Measurements from ENCODE around the gene COL6A3.

Gene COL6A3

DNA sequence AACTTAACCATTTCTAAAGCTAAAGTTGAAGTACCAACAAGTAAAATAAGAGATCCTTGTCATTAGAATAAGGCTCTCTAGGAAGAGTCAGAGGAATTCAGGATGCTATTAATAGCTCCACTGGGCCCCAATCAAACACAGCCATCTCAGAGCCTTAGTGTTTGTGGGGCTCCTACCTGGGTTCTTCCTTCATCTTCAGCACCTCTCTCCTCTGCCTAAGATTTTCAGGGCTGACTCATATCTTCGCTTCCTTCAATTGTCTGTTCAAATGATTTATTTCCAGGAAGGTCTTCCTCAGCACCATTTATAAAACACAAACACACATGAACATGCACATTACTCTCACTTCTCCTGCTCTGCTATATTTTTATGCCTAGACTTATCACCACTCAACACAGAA, 119.5 kb downstream of the COL6A3 start:
- DNase-seq (ENCODE audit: low spot score), result no peak

DNA sequence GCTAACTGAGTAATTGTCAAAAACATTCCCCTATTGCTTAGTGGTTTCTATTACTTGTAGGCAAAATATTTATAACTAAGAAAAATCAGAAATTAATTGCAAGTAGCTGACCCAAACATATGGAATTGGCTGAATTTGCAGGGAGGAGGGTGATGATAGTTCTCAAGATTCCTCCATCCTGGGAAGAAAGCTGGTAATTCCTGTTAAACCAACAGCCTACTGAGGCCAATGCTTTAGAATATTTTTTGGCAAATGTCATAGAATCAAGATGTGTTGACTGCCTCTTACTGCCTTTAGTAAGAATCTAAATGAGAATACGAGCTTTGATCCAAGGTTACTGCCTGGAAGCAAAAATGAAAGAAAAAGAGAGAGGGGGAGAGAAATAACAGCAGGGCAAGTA, 120.0 kb downstream of the COL6A3 start:
- no peak for DNase-seq (ENCODE audit: low spot score)

DNA sequence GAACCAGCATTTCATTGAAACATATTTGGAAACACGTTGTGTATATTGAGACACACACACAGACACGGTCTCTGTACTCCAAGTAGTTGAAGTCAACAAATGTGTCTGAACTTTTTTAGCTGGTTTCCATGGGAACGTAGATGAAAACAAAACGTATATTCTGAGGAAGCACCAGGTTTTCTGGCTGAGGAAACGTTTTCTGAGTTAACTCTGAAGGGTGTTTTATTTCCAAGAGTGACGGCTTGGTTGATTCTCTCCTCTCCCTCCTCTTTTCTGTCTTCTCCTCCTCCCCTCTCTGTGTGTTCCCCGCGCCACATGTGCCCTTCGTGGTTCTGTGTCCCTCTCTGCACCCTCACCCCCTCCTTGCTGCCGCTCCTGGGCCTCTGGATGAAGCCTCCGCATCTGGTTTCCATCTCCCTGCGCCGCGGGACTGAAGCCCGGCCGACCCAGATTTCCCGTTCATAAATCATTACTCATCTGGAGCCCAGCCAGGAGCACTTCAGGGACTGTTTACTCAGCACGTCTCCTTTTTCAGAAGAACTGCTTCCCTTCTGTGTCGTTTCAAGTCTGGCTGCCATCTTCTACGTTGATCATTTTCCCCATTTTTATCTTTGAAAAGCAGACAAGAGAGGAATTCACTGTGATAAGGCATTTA, 122.7 kb downstream of the COL6A3 start:
- peak; percentile 83 for DNase-seq (ENCODE audit: low spot score)

DNA sequence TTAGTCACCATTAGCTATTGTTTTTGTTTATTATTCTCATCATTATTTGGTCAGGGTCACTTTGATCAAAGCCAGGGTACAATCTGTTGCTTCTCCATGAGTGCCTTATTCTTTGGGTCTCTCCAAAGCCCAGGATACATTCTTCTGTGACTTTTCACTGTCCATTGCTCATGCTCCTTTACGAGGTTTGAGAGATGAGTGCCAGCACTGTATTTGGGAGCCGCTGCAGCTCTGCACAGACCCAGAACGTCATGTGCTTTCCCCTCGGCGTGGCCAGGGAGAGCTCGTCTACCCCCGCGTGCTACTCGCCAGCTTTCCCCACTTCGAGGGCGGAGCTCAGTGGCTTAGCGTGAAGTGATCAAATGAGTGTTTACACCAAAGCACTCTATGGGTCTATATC, 123.7 kb downstream of the COL6A3 start:
- no peak for DNase-seq (ENCODE audit: low spot score)

DNA sequence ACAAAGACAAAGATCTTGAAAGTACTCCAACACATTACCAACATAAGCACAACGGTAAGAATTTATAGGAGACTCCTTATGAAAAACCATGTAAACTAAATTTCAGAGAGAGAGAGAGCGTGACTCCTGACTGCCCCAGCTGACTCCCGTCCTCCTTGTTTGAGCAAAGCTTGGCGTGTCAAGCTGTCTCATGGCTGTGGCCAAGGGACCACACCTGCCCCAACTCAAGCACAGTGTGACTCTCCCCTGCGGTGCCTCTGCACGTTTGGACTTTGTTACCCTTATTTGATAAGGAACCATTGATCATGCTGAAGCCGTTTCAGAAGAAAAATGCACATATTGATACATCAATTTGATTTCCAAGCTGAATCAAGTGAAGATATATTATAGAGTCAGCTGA, 124.8 kb downstream of the COL6A3 start:
- no peak for DNase-seq (ENCODE audit: low spot score)

DNA sequence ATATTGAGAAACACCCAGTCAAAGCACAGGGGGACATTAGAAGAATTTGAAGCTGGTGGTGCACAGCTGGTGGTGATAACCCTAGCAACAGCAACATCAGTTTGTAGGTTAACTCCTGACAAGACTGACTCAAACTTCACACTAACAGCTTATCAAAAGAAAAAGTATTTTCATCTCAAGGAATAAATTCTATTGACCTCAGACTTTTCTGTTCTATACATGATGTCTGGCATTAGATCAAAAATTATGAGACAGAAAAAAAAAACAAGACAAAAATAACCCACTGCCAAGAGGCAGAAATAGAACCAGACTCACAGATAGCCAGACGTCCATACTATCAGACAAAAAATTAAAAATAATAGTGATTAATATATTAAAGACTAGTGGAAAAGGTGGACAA, 126.1 kb downstream of the COL6A3 start:
- DNase-seq (ENCODE audit: low spot score), result no peak

DNA sequence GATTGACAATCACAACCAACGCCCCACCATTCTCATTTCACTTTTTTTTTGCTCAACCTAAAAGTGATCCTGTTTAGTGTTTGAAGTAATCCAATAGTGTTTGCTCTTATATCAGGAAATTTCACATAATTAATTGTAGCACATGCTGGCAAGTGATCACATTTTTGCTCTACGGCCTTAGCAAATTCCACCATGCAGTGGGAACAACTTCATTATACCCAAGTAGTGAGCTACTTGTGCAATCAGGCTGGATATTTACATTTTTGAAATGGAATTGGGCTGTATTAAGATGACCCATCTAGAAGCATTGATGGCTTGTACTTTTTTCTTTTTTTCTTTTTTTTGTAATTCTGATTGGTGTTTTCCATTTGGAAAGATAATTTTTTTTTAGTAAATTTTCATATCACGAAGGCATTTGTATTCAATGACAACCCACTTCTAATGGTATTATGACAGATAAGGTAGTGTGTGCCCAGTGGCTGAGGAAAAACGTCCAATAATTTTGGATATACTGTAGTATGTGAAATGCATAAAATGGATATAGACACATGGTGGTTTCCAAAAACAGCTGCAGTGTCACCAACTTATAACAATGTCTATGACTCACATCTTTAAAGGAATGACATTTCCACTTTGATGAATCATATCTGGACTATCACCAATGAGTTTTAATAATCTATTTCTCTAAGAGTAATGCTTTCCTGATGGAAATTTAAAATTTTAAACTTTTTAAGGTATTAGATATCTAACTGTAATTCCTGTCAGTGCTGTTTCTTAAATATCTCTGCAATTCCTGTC, 130.6 kb downstream of the COL6A3 start:
- DNase-seq (ENCODE audit: low spot score), result peak; percentile 30

DNA sequence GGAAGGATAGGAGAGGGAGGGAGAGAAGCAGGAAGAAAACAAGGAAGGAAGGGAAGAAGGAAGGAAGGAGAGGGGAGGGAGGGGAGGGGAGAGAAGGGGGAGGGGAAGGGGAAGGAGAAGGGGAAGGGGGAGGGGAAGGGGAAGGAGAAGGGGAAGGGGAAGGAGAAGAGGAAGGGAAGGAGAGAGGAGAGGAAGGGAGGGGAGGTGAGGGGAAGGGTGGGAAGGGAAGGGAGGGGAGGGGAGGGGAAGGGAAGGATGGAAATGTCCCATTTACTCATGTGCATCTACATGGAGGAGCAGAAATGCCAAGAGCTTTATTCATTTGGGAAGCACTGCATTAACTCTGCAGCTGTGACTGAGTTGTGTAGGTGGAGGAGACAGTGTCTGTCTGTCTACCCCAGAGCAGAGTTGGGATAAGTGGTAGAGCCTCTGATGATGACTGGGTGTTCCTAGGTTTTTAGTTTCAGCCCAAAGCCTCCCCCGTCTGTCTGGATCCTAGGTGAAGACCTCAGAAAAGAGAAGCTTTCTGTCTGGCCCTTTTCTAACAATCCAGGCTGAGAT, 131.3 kb downstream of the COL6A3 start:
- DNase-seq (ENCODE audit: low spot score), result no peak

DNA sequence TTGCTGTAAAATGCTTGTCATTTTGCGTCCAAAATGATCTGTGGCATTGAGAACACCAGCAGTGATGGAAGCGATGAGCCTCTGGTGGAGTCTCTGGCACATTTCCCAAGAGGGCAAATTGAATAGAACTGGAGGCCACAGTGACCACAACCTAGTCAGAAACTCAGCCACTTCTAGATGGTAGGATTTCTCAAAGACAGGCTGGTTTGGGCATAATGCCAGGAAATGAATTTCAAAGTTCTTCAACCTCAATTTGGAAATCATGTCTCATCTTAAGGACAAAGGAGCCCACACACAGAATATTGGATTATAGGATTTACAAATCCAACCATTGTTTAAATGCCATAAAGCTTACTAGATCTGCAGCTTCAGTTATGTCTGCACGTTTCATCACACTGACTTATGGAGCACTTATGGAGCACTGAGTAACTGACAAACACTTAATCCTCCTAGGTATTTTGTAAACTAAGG, 132.1 kb downstream of the COL6A3 start:
- DNase-seq (ENCODE audit: low spot score), result peak; percentile 18

DNA sequence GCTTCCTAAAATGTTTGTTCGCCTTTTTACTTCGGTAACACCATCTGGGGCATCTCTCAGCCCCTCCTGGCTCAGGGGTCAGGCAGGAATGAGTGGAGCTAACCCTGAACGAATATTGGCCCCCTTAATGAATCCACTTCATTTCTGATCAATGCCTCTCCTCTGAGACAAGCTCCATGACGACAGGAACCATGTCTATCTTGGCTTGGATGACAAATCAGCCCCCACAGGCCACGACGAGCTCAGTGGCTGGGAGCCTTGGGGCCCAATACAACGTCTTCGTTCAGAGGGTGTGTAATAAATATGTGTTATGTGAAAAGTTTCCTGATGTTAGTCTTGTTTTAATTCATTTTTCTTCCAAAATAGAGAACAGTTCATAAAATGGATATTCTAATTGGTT, 133.0 kb downstream of the COL6A3 start:
- no peak for DNase-seq (ENCODE audit: low spot score)

DNA sequence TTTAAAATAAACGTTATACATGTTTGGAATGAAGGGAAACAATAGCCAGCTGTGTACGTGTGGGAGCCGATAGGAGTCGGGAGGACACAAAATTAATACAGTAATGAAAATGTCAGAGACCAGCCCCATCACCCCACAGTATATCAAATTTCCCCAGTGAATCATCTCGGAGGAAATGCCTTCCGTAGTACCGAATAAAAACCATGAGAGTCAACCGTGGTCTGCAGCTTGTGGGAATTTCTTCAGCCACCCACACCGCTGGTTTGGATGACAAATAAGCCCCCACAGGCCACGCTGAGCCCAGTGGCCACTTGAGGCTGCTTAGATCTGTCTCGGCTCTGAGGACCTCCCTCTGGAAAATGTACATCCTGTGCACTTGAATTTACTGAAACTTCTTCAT, 133.7 kb downstream of the COL6A3 start:
- no peak for DNase-seq (ENCODE audit: low spot score)

DNA sequence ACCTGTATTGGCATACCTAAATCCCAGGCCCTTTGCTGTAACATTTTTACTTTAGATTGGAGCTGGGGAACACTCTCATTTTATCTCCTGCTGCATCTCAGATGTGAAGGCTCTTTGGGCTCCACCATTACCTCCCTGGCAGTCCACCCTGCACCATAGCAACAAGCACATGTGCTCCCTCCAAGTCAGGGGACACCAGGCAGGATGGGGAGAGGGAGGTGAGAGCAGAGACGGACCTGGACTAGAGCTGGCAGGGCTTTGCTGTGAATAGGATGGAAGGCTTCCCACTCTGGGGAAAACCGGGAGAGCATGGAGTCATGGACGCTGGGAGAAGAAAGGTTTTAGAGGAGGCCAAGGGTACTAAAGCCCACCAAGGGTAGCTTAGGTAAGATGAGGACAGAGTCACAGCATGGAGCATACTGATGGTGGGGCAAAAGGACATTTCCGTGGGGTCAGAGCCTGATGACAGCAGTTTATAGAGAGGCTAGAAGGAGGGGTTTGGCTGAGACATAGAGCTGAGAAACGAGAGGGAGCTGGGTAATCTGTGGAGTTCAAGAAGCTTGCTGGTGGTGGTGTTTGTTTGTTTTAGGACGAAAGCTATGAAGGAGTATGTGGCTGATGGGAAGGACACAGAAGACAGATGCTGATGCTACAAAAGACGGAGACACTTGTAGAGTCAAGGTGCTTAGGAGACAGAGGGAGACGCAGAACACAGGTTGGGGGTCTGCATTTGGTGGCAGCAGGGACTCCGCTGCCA, 134.8 kb downstream of the COL6A3 start:
- no peak for DNase-seq (ENCODE audit: low spot score)

DNA sequence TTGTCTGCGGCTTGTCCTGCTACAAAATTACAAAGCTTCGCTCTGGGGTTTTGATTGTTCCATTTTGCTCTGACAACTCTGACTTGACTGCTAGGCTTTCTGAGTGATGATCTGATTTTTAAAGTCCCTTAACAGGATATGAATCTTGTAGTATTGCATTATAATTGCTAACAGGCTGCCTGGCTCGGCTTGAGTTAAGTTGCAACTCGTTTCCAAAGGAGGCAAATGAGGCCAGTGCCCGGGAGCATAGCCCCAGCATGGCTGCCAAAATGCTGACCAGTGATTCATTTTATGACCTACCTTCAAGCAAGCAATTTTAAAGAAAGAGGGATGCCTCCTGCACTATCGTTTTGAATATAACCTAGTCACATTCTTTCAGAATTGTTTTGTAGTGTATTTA, 135.4 kb downstream of the COL6A3 start:
- DNase-seq (ENCODE audit: low spot score), result no peak

DNA sequence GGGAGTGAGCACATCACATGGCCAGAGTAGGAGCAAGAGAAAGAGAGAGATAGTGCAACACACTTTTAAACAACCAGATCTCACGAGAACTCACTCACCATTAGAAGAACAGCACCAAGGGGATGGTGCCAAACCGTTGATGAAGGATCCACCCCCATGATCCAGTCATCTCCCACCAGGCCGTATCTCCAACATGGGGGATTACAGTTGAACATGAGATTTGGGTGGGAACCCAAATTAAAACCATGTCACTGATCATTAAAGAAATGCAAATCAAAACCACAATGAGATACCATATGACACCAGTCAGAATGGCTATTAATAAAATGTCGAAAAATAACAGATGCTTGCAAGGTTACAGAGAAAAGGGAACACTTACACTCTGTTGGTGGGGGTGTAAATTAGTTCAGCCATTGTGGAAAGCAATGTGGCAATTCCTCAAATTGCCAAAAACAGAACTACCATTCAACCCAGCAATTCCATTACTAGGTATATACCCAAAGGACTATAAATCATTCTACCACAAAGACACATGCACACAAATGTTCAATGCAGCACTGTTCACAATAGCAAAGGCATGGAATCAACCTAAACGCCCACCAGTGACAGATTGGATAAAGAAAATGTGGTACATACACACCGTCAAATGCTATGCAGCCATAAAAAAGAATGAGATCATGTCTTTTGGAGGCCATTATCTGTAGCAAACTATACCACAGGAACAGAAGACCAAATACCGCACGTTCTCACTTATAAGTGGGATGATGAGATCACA, 137.1 kb downstream of the COL6A3 start:
- no peak for DNase-seq (ENCODE audit: low spot score)

Measured in SW480 (cell line).